Sigmoid colon (tissue), 4 donors: ENCODE results near the gene TNKS2.

Experiments
- POLR2A ChIP-seq, 2 donors: fragments of 450-650 bp; IDR thresholded peaks; one replicate each; pipeline ENCODE4 v1.6.1; 2016; ENCODE audit warnings: antibody characterized with exemption in 2 of 2, mild to moderate bottlenecking in 2 of 2, moderate library complexity in 2 of 2
- POLR2AphosphoS5 ChIP-seq, 4 donors: sonication (generic); formaldehyde crosslinking; IDR thresholded peaks; one replicate each; pipeline ENCODE4 v1.6.1; 2017; ENCODE audit warnings: antibody characterized with exemption in 4 of 4
- TF ChIP-seq, protein P1 (sequence below), 4 experiments: fragments of 450-650 bp in 3 of 4; fragments of 200-600 bp in 1 of 4; IDR thresholded peaks; one replicate each; pipeline ENCODE4 v1.5.1; 2016 to 2019; ENCODE audit warnings: antibody characterized with exemption in 4 of 4, mild to moderate bottlenecking in 3 of 4, moderate library complexity in 2 of 4

- TF ChIP-seq, protein P1, sequence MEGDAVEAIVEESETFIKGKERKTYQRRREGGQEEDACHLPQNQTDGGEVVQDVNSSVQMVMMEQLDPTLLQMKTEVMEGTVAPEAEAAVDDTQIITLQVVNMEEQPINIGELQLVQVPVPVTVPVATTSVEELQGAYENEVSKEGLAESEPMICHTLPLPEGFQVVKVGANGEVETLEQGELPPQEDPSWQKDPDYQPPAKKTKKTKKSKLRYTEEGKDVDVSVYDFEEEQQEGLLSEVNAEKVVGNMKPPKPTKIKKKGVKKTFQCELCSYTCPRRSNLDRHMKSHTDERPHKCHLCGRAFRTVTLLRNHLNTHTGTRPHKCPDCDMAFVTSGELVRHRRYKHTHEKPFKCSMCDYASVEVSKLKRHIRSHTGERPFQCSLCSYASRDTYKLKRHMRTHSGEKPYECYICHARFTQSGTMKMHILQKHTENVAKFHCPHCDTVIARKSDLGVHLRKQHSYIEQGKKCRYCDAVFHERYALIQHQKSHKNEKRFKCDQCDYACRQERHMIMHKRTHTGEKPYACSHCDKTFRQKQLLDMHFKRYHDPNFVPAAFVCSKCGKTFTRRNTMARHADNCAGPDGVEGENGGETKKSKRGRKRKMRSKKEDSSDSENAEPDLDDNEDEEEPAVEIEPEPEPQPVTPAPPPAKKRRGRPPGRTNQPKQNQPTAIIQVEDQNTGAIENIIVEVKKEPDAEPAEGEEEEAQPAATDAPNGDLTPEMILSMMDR (IDR thresholded peaks at IDR 0.05): no peak
- TF ChIP-seq POLR2A (IDR thresholded peaks at IDR 0.05) (no peak), POLR2AphosphoS5 (IDR thresholded peaks at IDR 0.05) (no peak)
These were observed 38.6 kb upstream of the TNKS2 start for GRCh38 chr10:91759581-91759986.
